ENCODE data around the gene SCARF1. TPM values are rescaled to one million over a fixed set of nuclear protein-coding genes. Genes with fewer than 3 reads are reported as not detected.

SCARF1 gene
- total RNA-seq, 1 donor from 2014 or later: 4.0 TPM

- peaks cover 10% of the 10 kb centered on the region for H3K27me3 Mint-ChIP-seq (ENCODE audit: unreplicated experiment)
- H3K4me3 Mint-ChIP-seq (ENCODE audit: unreplicated experiment): peak overlapping the region; percentile 81
- peaks cover 5% of the 10 kb centered on the region for H3K9me3 Mint-ChIP-seq (ENCODE audit: unreplicated experiment)
- no peak for TF ChIP-seq CTCF (IDR thresholded peaks at IDR 0.05; ENCODE audit: partially characterized antibody, unreplicated experiment)
- DNase-seq: no peak
- no peaks in the 10 kb centered on the region for H3K36me3 Mint-ChIP-seq (ENCODE audit: unreplicated experiment)
- peaks cover 20% of the 10 kb centered on the region for H3K4me1 Mint-ChIP-seq (ENCODE audit: low read depth, unreplicated experiment)
- H3K27ac Mint-ChIP-seq (ENCODE audit: unreplicated experiment): peak overlapping the region; percentile 92
These were observed 1.5 kb downstream of the SCARF1 start for GRCh38 chr17:1643999-1644492.

GRCh38 chr17:1643293-1643998 is 2.1 kb downstream of the SCARF1 start:
- Mint-ChIP-seq H3K9me3 (ENCODE audit: unreplicated experiment) (peaks cover 5% of the 10 kb centered on the region), H3K4me1 (ENCODE audit: low read depth, unreplicated experiment) (peaks cover 20% of the 10 kb centered on the region), H3K27ac (ENCODE audit: unreplicated experiment) (no peak overlapping the region), H3K27me3 (ENCODE audit: unreplicated experiment) (peaks cover 10% of the 10 kb centered on the region), H3K4me3 (ENCODE audit: unreplicated experiment) (no peak overlapping the region), H3K36me3 (ENCODE audit: unreplicated experiment) (no peaks in the 10 kb centered on the region)
- peak; percentile 20 for TF ChIP-seq CTCF (IDR thresholded peaks at IDR 0.05; ENCODE audit: partially characterized antibody, unreplicated experiment)
- DNase-seq: peak; percentile 62

GRCh38 chr17:1641065-1641403 is 4.5 kb downstream of the SCARF1 start:
- Mint-ChIP-seq H3K9me3 (ENCODE audit: unreplicated experiment) (peaks cover 10% of the 10 kb centered on the region), H3K27me3 (ENCODE audit: unreplicated experiment) (peaks cover 14% of the 10 kb centered on the region), H3K4me1 (ENCODE audit: low read depth, unreplicated experiment) (peaks cover 18% of the 10 kb centered on the region), H3K4me3 (ENCODE audit: unreplicated experiment) (peak overlapping the region; percentile 52), H3K36me3 (ENCODE audit: unreplicated experiment) (no peaks in the 10 kb centered on the region), H3K27ac (ENCODE audit: unreplicated experiment) (peak overlapping the region; percentile 38)
- no peak for DNase-seq
- TF ChIP-seq CTCF (IDR thresholded peaks at IDR 0.05; ENCODE audit: partially characterized antibody, unreplicated experiment): no peak

- Mint-ChIP-seq H3K4me1 (ENCODE audit: low read depth, unreplicated experiment) (peaks cover 13% of the 10 kb centered on the region), H3K36me3 (ENCODE audit: unreplicated experiment) (no peaks in the 10 kb centered on the region), H3K9me3 (ENCODE audit: unreplicated experiment) (peaks cover 10% of the 10 kb centered on the region), H3K4me3 (ENCODE audit: unreplicated experiment) (peak overlapping the region; percentile 52), H3K27me3 (ENCODE audit: unreplicated experiment) (peaks cover 14% of the 10 kb centered on the region), H3K27ac (ENCODE audit: unreplicated experiment) (peak overlapping the region; percentile 38)
- TF ChIP-seq CTCF (IDR thresholded peaks at IDR 0.05; ENCODE audit: partially characterized antibody, unreplicated experiment): no peak
- no peak for DNase-seq
These were observed 5.0 kb downstream of the SCARF1 start for GRCh38 chr17:1640329-1641064.

Data from glutamatergic neuron (in vitro differentiated cells).